ENCODE data around the gene APRT. TPM values are rescaled to one million over a fixed set of nuclear protein-coding genes. Genes with fewer than 3 reads are reported as not detected.

The APRT gene
- total and polyA plus RNA-seq, 2 of the 8 experiments (the other 6 are each of a cell fraction or from before 2014, with no cell fraction given): 221 to 267 TPM

DNA sequence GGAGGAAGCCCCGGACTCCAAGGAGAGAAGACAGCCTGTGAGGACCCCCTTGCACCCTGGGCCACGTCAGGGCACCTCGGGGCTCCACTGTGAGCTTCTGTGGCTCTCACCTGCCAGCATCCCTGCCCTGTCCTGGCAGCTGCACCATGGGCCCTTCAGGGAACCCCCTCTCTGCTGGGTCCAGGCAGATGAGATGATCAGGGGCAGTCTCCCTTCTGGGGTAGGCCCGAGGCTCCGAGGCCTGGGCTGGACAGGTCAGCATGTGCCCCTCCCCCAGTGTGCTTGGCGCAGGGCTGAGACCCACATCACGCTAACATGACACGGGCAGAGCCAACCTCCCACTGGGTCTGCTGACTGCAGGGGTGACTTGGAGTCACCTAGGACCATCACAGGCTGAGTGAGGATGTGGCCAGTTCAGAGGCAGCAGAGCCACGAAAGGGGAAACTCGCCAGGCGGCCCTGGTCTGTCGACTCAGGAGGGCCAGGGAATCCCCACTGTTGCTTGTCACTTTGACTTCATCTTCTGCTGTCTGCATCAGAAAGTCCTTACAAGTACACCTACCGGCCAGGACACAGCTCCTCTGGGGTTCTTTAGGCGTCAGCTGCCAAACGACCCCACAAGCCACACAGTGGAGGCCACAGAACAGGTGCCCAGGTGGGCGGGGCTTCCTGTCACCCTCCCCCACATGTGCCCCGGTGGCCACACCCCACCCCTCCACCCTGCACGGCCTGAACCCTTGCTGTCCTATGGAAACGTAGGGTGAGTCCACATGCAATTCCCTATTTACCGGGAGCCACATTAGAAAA, 42.8 kb upstream of the APRT start:
- TF ChIP-seq ATF3 (IDR thresholded peaks at IDR 0.05; ENCODE audit: insufficient read depth, low read depth, low read length) (no peak), USF2 (IDR thresholded peaks at IDR 0.05; ENCODE audit: low read length) (no peak), JUN (IDR thresholded peaks at IDR 0.05; ENCODE audit: low read depth, low read length) (no peak), CTBP2 (IDR thresholded peaks at IDR 0.05; ENCODE audit: borderline replicate concordance, insufficient read depth, insufficient read length, low read length) (no peak), TAF7 (optimal IDR thresholded peaks at IDR 0.05; ENCODE audit: borderline replicate concordance, low read depth, low read length) (no peak), CHD2 (IDR thresholded peaks at IDR 0.05; ENCODE audit: low read length) (no peak), ASH2L (IDR thresholded peaks at IDR 0.05; ENCODE audit: low read length) (no peak), CBX8 (IDR thresholded peaks at IDR 0.05; ENCODE audit: borderline replicate concordance, low read depth, low read length) (no peak)
- Histone ChIP-seq H4K91ac (replicated peaks; ENCODE audit: insufficient read length, low read length) (no peak overlapping the region), H3K79me1 (ENCODE audit: low read depth, low read length) (peaks cover 4% of the 10 kb centered on the region; the same call in 1 of the 2 replicates), H3K4ac (replicated peaks; ENCODE audit: insufficient read length, low read depth, low read length) (no peak overlapping the region), H3K79me2 (ENCODE audit: control insufficient read depth in 1 of 2, insufficient read depth in 2 of 2, low read length in 2 of 2) (peaks cover 0 to 12% of the 10 kb centered on the region in 2 experiments; a peak in 1 of 4 replicates), H3K27ac (ENCODE audit: low read depth, low read length) (no peak overlapping the region), H2BK5ac (ENCODE audit: low read depth, low read length) (no peak overlapping the region), H3K14ac (ENCODE audit: insufficient read length) (no peak overlapping the region), H3K23ac (ENCODE audit: insufficient read length) (no peak overlapping the region), H4K8ac (ENCODE audit: extremely low read depth, insufficient read depth, low read length) (no peak overlapping the region), H2BK20ac (ENCODE audit: low read length) (no peak overlapping the region), H2BK12ac (ENCODE audit: low read depth, low read length) (no peak overlapping the region), H2BK120ac (replicated peaks; ENCODE audit: low read depth, low read length) (no peak overlapping the region), H2AK5ac (ENCODE audit: low read depth, low read length) (no peak overlapping the region), H3K36me3 (ENCODE audit: control insufficient read depth in 2 of 4, insufficient read depth in 4 of 4, low read length in 3 of 4) (peaks cover under 1 to 5% (median 3%) of the 10 kb centered on the region in 4 experiments; a peak in 6 of 8 replicates), H3K56ac (replicated peaks; ENCODE audit: insufficient read length, low read depth, low read length) (no peak overlapping the region), H4K5ac (ENCODE audit: insufficient read length, low read depth, low read length) (no peak overlapping the region), H3K27me3 (replicated peaks in 1 of 4; ENCODE audit: control insufficient read depth in 3 of 4, extremely low read depth in 1 of 4, insufficient read depth in 3 of 4, low read length in 3 of 4) (no peaks in the 10 kb centered on the region), H2AFZ (ENCODE audit: low read length) (no peak overlapping the region), H4K20me1 (replicated peaks in 1 of 2; ENCODE audit: control insufficient read depth in 1 of 2, insufficient read depth in 2 of 2, low read length in 2 of 2) (peaks cover 2 to 13% of the 10 kb centered on the region in 2 experiments), H2BK15ac (ENCODE audit: low read length) (no peak overlapping the region), H3K9me3 (ENCODE audit: insufficient read depth in 2 of 2, low read depth in 1 of 2, low read length in 1 of 2) (peaks cover 0 to 5% of the 10 kb centered on the region in 2 experiments; a peak in 1 of 4 replicates), H3K4me3 (ENCODE audit: extremely low read depth in 1 of 4, insufficient read depth in 2 of 4, low read depth in 3 of 4, low read length in 4 of 4) (no peak overlapping the region), H3K4me1 (replicated peaks in 1 of 4; ENCODE audit: control insufficient read depth in 3 of 4, insufficient read depth in 4 of 4, low read length in 3 of 4) (peaks cover 0 to 5% (median 3%) of the 10 kb centered on the region in 4 experiments; a peak in 5 of 7 replicates), H3K4me2 (ENCODE audit: insufficient read depth in 1 of 2, low read depth in 2 of 2, low read length in 2 of 2) (no peak overlapping the region; a peak in 1 of 4 replicates), H3K9ac (replicated peaks in 1 of 4; ENCODE audit: extremely low read depth in 1 of 4, low read depth in 3 of 4, low read length in 3 of 4) (no peak overlapping the region), H3K18ac (ENCODE audit: extremely low read depth, low read length) (no peak overlapping the region), H3K23me2 (ENCODE audit: low read depth, low read length) (peaks cover 2% of the 10 kb centered on the region)
- no peak for FAIRE-seq
- POLR2A ChIA-PET (ENCODE audit: partially characterized antibody): interaction anchor here (1.0 kb wide), 1 partner anchor 10 kb away, joined by 3 read pairs; no protein-coding TSS in a partner anchor
- CTCF ChIA-PET (ENCODE audit: partially characterized antibody): interaction anchor here (1.2 to 1.6 kb wide), 5 partner anchors 9 to 86 kb away, joined by 3 to 5 read pairs (median 4); no protein-coding TSS in a partner anchor
- no peak for DNase-seq (ENCODE audit: low read depth in 1 of 2, low spot score in 2 of 2)
- WGBS, 2 experiments (ENCODE audit: extremely low coverage in 1 of 2, insufficient coverage in 1 of 2, insufficient read length in 1 of 2, insufficient replicate concordance in 2 of 2, low coverage in 1 of 2, low lambda C conversion rate in 2 of 2, missing lambda C conversion rate in 1 of 2): 85% methylated on average over 19 of the region's 20 CpGs; no CpG with 5 or more reads in 1 of the 2 experiments

All from H1 (cell line).